Gastrocnemius medialis (tissue), 4 donors: ENCODE results near the gene AHI1.

Experiments used
- CTCF ChIP-seq, 5 experiments: fragments of 450-650 bp in 3 of 5; fragments of 200-600 bp in 2 of 5; sonication (generic) in 2 of 5; IDR thresholded peaks in 4 of 5; conservative IDR thresholded peaks in 1 of 5; 1 replicate in 4 of 5; 2 replicates in 1 of 5; pipeline ENCODE4 v1.5.1; 2016 to 2019; ENCODE audit warnings: antibody characterized with exemption in 5 of 5, mild to moderate bottlenecking in 3 of 5, moderate library complexity in 3 of 5
- POLR2A ChIP-seq, 2 donors: fragments of 450-650 bp; IDR thresholded peaks; one replicate each; pipeline ENCODE4 v1.6.1; 2017; ENCODE audit warnings: antibody characterized with exemption in 2 of 2, mild to moderate bottlenecking in 2 of 2, moderate library complexity in 2 of 2

GRCh38 chr6:135481783-135482369 is 15.7 kb downstream of the AHI1 start:
- TF ChIP-seq CTCF (IDR thresholded peaks at IDR 0.05 in 4 of 5, conservative IDR thresholded peaks at IDR 0.05 in 1 of 5) (no peak), POLR2A (IDR thresholded peaks at IDR 0.05) (no peak)
